Omental fat pad (tissue), 4 donors: ENCODE data around the gene ZFAND3. TPM values are rescaled to one million over a fixed set of nuclear protein-coding genes. Genes with fewer than 3 reads are reported as not detected.

ENCODE experiments used
- ATAC-seq: fragments of 150-250 bp; one replicate; pipeline ENCODE4 v1.9.1; 2016; ENCODE audit warnings: mild to moderate bottlenecking, moderate library complexity; ENCODE audit not compliant: low FRiP score
- DNase-seq: peaks from one replicate; pipeline ENCODE4 v3.0.0-alpha.2; 2019; ENCODE audit warnings: low spot score
- total RNA-seq, 4 donors: library from RNA; depleted of rRNA; stranded (reverse); fragments of >200 nt; gene quantifications; one replicate each; pipeline ENCODE4 v1.1.0, GENCODE V29; 2016
- TF ChIP-seq, protein P1 (sequence below), 3 donors: fragments of 450-650 bp; IDR thresholded peaks; one replicate each; pipeline ENCODE4 v1.5.1; 2016 to 2017; ENCODE audit warnings: antibody characterized with exemption in 3 of 3, mild to moderate bottlenecking in 3 of 3, moderate library complexity in 2 of 3

The ZFAND3 gene
- total RNA-seq, 4 donors from 2014 or later = 28.8 to 43.8 (median 38.0) TPM

- ATAC-seq (peak; percentile 32), DNase-seq (no peak)
- TF ChIP-seq, protein P1, sequence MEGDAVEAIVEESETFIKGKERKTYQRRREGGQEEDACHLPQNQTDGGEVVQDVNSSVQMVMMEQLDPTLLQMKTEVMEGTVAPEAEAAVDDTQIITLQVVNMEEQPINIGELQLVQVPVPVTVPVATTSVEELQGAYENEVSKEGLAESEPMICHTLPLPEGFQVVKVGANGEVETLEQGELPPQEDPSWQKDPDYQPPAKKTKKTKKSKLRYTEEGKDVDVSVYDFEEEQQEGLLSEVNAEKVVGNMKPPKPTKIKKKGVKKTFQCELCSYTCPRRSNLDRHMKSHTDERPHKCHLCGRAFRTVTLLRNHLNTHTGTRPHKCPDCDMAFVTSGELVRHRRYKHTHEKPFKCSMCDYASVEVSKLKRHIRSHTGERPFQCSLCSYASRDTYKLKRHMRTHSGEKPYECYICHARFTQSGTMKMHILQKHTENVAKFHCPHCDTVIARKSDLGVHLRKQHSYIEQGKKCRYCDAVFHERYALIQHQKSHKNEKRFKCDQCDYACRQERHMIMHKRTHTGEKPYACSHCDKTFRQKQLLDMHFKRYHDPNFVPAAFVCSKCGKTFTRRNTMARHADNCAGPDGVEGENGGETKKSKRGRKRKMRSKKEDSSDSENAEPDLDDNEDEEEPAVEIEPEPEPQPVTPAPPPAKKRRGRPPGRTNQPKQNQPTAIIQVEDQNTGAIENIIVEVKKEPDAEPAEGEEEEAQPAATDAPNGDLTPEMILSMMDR (IDR thresholded peaks at IDR 0.05) = no peak
These were observed 275.5 kb downstream of the ZFAND3 start for GRCh38 chr6:38095054-38095453.

DNA sequence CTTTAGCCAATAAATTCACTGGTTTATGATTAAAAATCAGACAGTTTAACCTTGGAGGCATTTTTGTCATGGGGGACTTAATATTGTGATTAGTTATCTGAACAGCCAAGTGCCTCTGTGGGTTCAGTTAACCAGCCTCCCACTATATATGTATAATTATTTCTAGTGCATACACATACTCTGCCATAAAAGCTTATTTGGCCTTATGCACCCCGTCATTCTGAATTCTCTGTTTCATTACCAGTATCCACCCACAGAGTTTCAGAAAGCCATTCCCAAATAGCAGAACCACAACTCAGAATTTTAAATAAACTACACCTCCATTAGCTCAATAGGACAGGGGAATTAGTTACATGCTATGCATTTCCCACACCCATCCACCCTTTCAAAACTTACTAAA lies 279.7 kb downstream of the ZFAND3 start:
- ATAC-seq (no peak), DNase-seq (no peak)
- TF ChIP-seq, protein P1 (IDR thresholded peaks at IDR 0.05) = no peak

DNA sequence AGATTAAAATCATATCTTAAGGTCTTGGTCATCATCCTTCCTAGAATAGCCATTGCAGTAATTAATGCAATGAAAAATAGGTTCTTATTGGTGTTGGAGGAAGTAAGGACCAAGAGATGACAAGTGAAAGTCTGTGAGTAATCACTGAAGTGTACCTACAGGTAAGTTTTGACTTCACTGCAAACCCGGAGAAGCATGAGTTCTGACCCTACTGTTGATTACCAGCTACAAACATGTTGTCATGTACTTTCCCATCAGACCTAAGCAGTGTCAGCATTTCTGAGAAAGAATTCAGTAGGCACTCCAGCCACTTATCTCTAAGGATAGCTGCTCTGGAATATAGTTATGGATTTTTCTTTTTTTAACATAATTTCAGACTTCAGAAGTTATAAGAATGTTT lies 280.9 kb downstream of the ZFAND3 start:
- DNase-seq = no peak
- no peak for ATAC-seq
- TF ChIP-seq, protein P1 (IDR thresholded peaks at IDR 0.05) = no peak

- DNase-seq (no peak), ATAC-seq (no peak)
- TF ChIP-seq, protein P1 (IDR thresholded peaks at IDR 0.05) = no peak
These were observed 284.4 kb downstream of the ZFAND3 start for GRCh38 chr6:38103921-38104320.

DNA sequence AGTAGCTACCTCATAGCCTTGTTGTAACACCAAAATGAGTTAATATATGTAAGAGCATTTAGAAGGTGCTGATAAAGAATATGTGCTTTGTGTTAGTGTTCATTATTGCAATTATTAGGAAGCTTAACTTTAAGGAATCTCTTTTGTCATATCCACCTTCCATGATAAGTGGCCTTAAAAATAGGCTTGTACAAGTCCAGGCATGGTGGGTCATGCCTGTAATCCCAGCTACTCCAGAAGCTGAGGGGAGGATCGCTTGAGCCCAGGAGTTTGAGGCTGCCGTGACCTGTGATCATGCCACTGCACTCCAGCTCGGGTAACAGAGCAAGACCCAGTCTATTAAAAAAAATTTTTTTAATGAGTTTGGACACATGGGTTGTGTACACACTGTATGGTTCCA lies 285.5 kb downstream of the ZFAND3 start:
- DNase-seq (no peak), ATAC-seq (no peak)
- TF ChIP-seq, protein P1 (IDR thresholded peaks at IDR 0.05) = no peak

DNA sequence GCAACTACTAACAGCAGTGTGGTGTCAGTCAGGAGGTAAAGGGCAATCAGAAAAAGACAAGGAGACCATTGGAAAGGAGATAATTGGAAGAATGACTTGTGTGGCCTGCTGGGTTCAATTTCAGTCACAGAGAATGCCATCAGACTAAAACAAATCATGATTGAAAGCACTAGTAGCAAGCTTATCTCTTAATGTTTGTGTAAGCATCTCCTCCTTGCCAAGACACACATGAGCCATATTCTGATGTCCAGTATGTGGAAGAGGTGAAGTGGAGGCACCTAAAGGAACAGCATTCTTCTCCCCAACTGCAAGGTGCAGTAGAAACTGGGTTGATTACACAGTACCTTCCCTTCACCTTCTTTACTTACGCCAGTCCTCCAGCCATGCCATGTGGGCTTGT lies 287.5 kb downstream of the ZFAND3 start:
- DNase-seq (no peak), ATAC-seq (no peak)
- TF ChIP-seq, protein P1 (IDR thresholded peaks at IDR 0.05) = no peak

- no peak for ATAC-seq
- DNase-seq = no peak
- TF ChIP-seq, protein P1 (IDR thresholded peaks at IDR 0.05) = no peak
These were observed 291.0 kb downstream of the ZFAND3 start for GRCh38 chr6:38110481-38110971.
